Transverse colon (tissue), 3 donors: Measurements from ENCODE around the gene CACTIN.

Experiments used
- CTCF ChIP-seq, 5 experiments: fragments of 200-600 bp in 3 of 5; fragments of 450-650 bp in 2 of 5; sonication (generic) in 3 of 5; IDR thresholded peaks; 1 replicate in 2 of 5; 2 replicates in 3 of 5; pipeline ENCODE4 v1.5.1; 2016 to 2017; ENCODE audit warnings: antibody characterized with exemption in 5 of 5, inconsistent platforms in 3 of 5, mild to moderate bottlenecking in 2 of 5, moderate library complexity in 1 of 5
- EP300 ChIP-seq: sonication (generic); formaldehyde crosslinking; IDR thresholded peaks from one replicate; pipeline ENCODE4 v1.6.1; 2017; ENCODE audit warnings: antibody characterized with exemption, low read depth
- POLR2A ChIP-seq: fragments of 450-650 bp; IDR thresholded peaks from one replicate; pipeline ENCODE4 v1.6.1; 2016; ENCODE audit warnings: antibody characterized with exemption, mild to moderate bottlenecking, moderate library complexity

GRCh38 chr19:3614858-3615505 lies 11.6 kb downstream of the CACTIN start:
- TF ChIP-seq CTCF (IDR thresholded peaks at IDR 0.05) (no peak), EP300 (no peak), POLR2A (no peak)
